ENCODE results near the gene ANKEF1. TPM values are rescaled to one million over a fixed set of nuclear protein-coding genes. Genes with fewer than 3 reads are reported as not detected.
A peak's percentile ranks its signal among the peaks of the same experiment; 100 is the strongest.

Gene ANKEF1
- total RNA-seq, result 1 to 10 TPM; 1.3 TPM
- 5.9 TPM for polyA plus RNA-seq (2013, experiment 1 of 2)
- polyA plus RNA-seq (2013, experiment 2 of 2), result 5.4 TPM
- 0.88 to 25.9 (median 9.8) reads per million in 172 experiments for total RNA-seq

DNA sequence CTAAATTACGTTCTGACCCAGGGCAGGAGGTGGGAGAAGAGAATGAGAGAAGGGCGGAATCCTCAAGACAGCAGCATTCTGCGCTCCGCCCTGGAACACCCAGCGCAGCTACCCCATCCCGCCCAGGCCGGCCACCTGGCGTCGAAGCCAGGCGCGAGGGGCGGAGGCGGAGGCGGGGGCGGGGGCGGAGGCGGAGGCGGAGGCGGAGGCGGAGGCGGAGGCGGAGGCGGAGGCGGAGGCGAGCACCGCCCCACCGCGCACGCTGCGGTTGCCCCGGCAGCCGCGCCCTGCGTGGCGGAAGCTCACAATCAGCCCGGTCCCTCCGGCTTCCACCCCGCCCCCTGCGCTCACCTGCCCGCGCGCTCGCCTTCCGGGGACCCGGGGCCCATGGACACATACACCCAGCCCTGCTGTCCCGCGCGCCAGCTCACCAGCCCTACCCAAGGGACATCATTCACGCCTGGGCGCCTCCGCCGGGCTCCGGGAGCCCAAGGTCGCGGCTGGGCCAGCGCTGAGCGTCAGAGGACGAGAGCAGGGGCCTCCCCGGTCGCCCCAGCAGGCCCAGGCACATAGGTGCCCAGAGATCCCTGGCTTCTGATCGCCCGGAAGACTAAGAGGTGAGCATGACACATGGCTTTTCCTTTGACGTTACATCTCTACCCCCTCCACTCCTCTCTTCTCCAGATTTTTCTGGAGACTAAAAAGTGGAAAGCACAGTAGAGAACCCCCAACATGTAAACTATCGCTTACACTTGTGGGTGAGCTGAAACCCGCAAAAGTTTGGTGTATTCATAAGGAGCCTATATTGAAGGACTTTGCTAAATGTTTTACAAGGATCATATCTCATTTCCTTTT is at the start of gene ANKEF1:
Gene ANKEF1 (plus strand): TSS at position 271 of the 855 bp plus-strand sequence. CDS start 3,315 bp downstream, outside the sequence.
- TF ChIP-seq, protein P1, sequence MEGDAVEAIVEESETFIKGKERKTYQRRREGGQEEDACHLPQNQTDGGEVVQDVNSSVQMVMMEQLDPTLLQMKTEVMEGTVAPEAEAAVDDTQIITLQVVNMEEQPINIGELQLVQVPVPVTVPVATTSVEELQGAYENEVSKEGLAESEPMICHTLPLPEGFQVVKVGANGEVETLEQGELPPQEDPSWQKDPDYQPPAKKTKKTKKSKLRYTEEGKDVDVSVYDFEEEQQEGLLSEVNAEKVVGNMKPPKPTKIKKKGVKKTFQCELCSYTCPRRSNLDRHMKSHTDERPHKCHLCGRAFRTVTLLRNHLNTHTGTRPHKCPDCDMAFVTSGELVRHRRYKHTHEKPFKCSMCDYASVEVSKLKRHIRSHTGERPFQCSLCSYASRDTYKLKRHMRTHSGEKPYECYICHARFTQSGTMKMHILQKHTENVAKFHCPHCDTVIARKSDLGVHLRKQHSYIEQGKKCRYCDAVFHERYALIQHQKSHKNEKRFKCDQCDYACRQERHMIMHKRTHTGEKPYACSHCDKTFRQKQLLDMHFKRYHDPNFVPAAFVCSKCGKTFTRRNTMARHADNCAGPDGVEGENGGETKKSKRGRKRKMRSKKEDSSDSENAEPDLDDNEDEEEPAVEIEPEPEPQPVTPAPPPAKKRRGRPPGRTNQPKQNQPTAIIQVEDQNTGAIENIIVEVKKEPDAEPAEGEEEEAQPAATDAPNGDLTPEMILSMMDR (IDR thresholded peaks at IDR 0.05), result no peak
- Mint-ChIP-seq H3K4me3 (peak within 1 kb of the TSS; percentile 84), H3K27ac (peak within 1 kb of the TSS; percentile 80), H3K27me3 (peaks cover 9% of the 10 kb centered on the region), H3K4me1 (ENCODE audit: low read depth) (peaks cover 30% of the 10 kb centered on the region), H3K36me3 (ENCODE audit: low read depth) (peaks cover 34% of the 10 kb centered on the region), H3K9me3 (no peaks in the 10 kb centered on the region)
- H3K9me3 ChIP-seq (ENCODE audit: control insufficient read depth in 1 of 2, insufficient read depth in 1 of 2, low read length in 2 of 2), result no peaks in the 10 kb centered on the region
- ChIA-PET CTCF (interaction anchor here (1.3 kb wide), 2 partner anchors 393 to 400 kb away, joined by 4 to 5 read pairs; partner anchors contain the start of gene SLX4IP), POLR2A (interaction anchor here (2.9 kb wide), 1 partner anchor 400 kb away, joined by 21 read pairs; the partner anchor contains the start of genes MKKS and SLX4IP)
- H3K36me3 ChIP-seq (ENCODE audit: insufficient read depth, low read length), result peaks cover 4% of the 10 kb centered on the region
- peak within 1 kb of the TSS; percentile 62 for H3K4me3 ChIP-seq (ENCODE audit: low read length)
- peak within 1 kb of the TSS in 1 of 2 donors; percentile 29 for H3K27ac ChIP-seq (ENCODE audit: low read depth in 1 of 2, low read length in 2 of 2)
- peak; percentile 61 to 92 (median 80) for DNase-seq
- peak; percentile 98 for ATAC-seq (ENCODE audit: poor library complexity)
- intact Hi-C loops (cut with DNase I, micrococcal nuclease), result loop anchor here (2.0 to 10.0 kb wide), 3 partner anchors 398 to 1860 kb away; partner anchors contain the start of genes MKKS (in 1 of the 2) and SLX4IP (in 1 of the 2)
- no peaks in the 10 kb centered on the region for H3K27me3 ChIP-seq (ENCODE audit: control insufficient read depth in 1 of 2, insufficient read depth in 2 of 2, low read length in 2 of 2)
- peaks cover 13% of the 10 kb centered on the region for H3K4me1 ChIP-seq (ENCODE audit: insufficient read depth, low read length)

DNA sequence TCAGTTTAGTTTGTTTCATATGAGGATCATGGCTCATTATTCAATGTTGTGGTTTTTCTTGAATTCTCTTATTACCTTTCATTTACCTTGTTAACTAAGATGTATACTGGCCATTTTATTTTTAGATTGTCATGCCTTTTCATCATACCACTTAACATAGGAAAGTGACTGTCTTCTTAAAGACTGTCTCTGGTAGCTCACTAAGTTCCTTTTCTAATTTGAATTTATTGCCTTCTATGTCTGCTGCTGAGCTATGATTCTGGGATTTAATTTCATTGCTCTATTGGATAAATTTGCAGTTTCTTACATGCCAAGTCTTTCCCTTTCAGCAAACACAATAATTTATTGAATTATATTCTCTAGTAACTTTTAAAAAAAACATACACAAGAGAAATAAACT is 49.5 kb upstream of the ANKEF1 start:
- Histone ChIP-seq H3K27ac (ENCODE audit: low read depth in 1 of 2, low read length in 2 of 2) (no peak overlapping the region), H3K36me3 (ENCODE audit: insufficient read depth, low read length) (no peaks in the 10 kb centered on the region), H3K4me3 (ENCODE audit: low read length) (no peak overlapping the region), H3K4me1 (ENCODE audit: insufficient read depth, low read length) (no peaks in the 10 kb centered on the region), H3K9me3 (ENCODE audit: control insufficient read depth in 1 of 2, insufficient read depth in 1 of 2, low read length in 2 of 2) (no peaks in the 10 kb centered on the region), H3K27me3 (ENCODE audit: control insufficient read depth in 1 of 2, insufficient read depth in 2 of 2, low read length in 2 of 2) (peaks cover 0 to 5% of the 10 kb centered on the region in 2 experiments)
- CTCF ChIA-PET, result no interaction called here
- Mint-ChIP-seq H3K27me3 (peaks cover 27% of the 10 kb centered on the region), H3K9me3 (no peaks in the 10 kb centered on the region), H3K4me1 (ENCODE audit: low read depth) (no peaks in the 10 kb centered on the region), H3K27ac (no peak overlapping the region), H3K4me3 (no peak overlapping the region), H3K36me3 (ENCODE audit: low read depth) (no peaks in the 10 kb centered on the region)
- intact Hi-C loops (cut with DNase I, micrococcal nuclease), result no loop called here
- ATAC-seq (ENCODE audit: poor library complexity) (no peak), DNase-seq (no peak)
- POLR2A ChIA-PET, result no interaction called here
- TF ChIP-seq, protein P1 (IDR thresholded peaks at IDR 0.05), result no peak

DNA sequence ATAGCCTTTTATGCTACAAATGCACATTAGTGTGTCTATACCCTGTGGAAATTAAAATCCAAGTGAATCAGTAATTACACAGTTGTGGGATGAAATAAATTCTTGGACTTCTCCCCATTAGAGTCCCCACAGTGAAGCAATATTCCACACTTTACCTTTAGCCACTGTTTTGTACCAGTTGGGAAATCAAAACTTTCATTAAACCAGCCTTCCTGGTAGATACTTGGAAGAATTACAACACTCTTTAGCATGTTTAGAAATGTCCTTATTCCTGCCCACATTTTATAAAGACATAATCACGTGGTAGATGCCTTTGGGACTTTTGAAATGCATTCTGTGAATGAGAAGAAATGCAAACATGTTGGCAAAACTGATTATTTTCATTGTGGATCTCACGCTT is 49.0 kb upstream of the ANKEF1 start:
- Mint-ChIP-seq H3K9me3 (no peaks in the 10 kb centered on the region), H3K4me1 (ENCODE audit: low read depth) (no peaks in the 10 kb centered on the region), H3K27ac (no peak overlapping the region), H3K4me3 (no peak overlapping the region), H3K27me3 (peaks cover 29% of the 10 kb centered on the region), H3K36me3 (ENCODE audit: low read depth) (no peaks in the 10 kb centered on the region)
- no peak for DNase-seq
- Histone ChIP-seq H3K4me1 (ENCODE audit: insufficient read depth, low read length) (no peaks in the 10 kb centered on the region), H3K9me3 (ENCODE audit: control insufficient read depth in 1 of 2, insufficient read depth in 1 of 2, low read length in 2 of 2) (no peaks in the 10 kb centered on the region), H3K27ac (ENCODE audit: low read depth in 1 of 2, low read length in 2 of 2) (no peak overlapping the region), H3K4me3 (ENCODE audit: low read length) (no peak overlapping the region), H3K27me3 (ENCODE audit: control insufficient read depth in 1 of 2, insufficient read depth in 2 of 2, low read length in 2 of 2) (peaks cover 0 to 5% of the 10 kb centered on the region in 2 experiments), H3K36me3 (ENCODE audit: insufficient read depth, low read length) (no peaks in the 10 kb centered on the region)
- TF ChIP-seq, protein P1 (IDR thresholded peaks at IDR 0.05), result no peak
- POLR2A ChIA-PET, result no interaction called here
- CTCF ChIA-PET, result no interaction called here
- intact Hi-C loops (cut with DNase I, micrococcal nuclease), result no loop called here
- ATAC-seq (ENCODE audit: poor library complexity), result no peak
